Ectodermal cell (in vitro differentiated cells): ENCODE results near the gene TUB.

Experiments
- H3K27ac ChIP-seq: 2 replicates; pipeline ENCODE4 v1.7.0; 2013; ENCODE audit warnings: mild to moderate bottlenecking, low read depth, low read length; ENCODE audit not compliant: insufficient read depth, poor library complexity, severe bottlenecking
- H3K27me3 ChIP-seq: 2 replicates; pipeline ENCODE4 v1.7.0; 2013; ENCODE audit warnings: mild to moderate bottlenecking, low read length; ENCODE audit not compliant: insufficient read depth, control insufficient read depth, poor library complexity, severe bottlenecking
- H3K36me3 ChIP-seq: one replicate; pipeline ENCODE4 v1.7.0; 2013; ENCODE audit warnings: low read length; ENCODE audit not compliant: control insufficient read depth, insufficient read depth
- H3K4me1 ChIP-seq: one replicate; pipeline ENCODE4 v1.7.0; 2013; ENCODE audit warnings: low read length; ENCODE audit not compliant: control insufficient read depth, insufficient read depth
- H3K4me3 ChIP-seq: 2 replicates; pipeline ENCODE4 v1.7.0; 2013; ENCODE audit warnings: low read depth, low read length, control low read depth; ENCODE audit not compliant: insufficient read depth
- H3K9me3 ChIP-seq: 2 replicates; pipeline ENCODE4 v1.7.0; 2013; ENCODE audit warnings: mild to moderate bottlenecking, low read length, moderate library complexity; ENCODE audit not compliant: control insufficient read depth
- WGBS, 2 experiments: methylation state at CpG; one replicate each; pipeline ENCODE4 v1.1.7; 2013; ENCODE audit warnings: missing lambda C conversion rate in 2 of 2; 5-methylcytosine and 5-hydroxymethylcytosine counted together

TUB gene

GRCh38 chr11:8138526-8138925 is 57.5 kb downstream of the TUB start:
- Histone ChIP-seq H3K4me3 (no peak overlapping the region), H3K27ac (no peak overlapping the region), H3K27me3 (no peaks in the 10 kb centered on the region), H3K4me1 (no peaks in the 10 kb centered on the region), H3K9me3 (no peaks in the 10 kb centered on the region), H3K36me3 (peaks cover 10% of the 10 kb centered on the region)
- 93 to 99% methylated on average over 2 of the region's 2 CpGs for WGBS, 2 experiments

- Histone ChIP-seq H3K4me1 (no peaks in the 10 kb centered on the region), H3K36me3 (no peaks in the 10 kb centered on the region), H3K9me3 (no peaks in the 10 kb centered on the region), H3K4me3 (no peak overlapping the region), H3K27ac (no peak overlapping the region), H3K27me3 (no peaks in the 10 kb centered on the region)
- WGBS, 2 experiments, result 94 to 96% methylated on average over 6 of the region's 6 CpGs
These were observed 68.7 kb downstream of the TUB start for GRCh38 chr11:8149726-8150125.
